WTC11 (cell line): ENCODE results near the gene CACNA1E.

Experiments
- CREM ChIP-seq: sonication (generic); formaldehyde crosslinking; IDR thresholded peaks from 2 replicates; pipeline ENCODE4 v1.8.1; 2022; ENCODE audit warnings: mild to moderate bottlenecking, missing genetic modification reagents, moderate library complexity
- EMX1 ChIP-seq: fragments of 250-450 bp; sonication (Bioruptor Pico); IDR thresholded peaks from 2 replicates; pipeline ENCODE4 v1.8.0; 2021; ENCODE audit warnings: mild to moderate bottlenecking
- ESRRA ChIP-seq: sonication (generic); formaldehyde crosslinking; IDR thresholded peaks from 2 replicates; pipeline ENCODE4 v1.8.1; 2022; ENCODE audit warnings: mild to moderate bottlenecking, missing genetic modification reagents, borderline replicate concordance
- FOXK1 ChIP-seq: sonication (generic); formaldehyde crosslinking; IDR thresholded peaks from 2 replicates; pipeline ENCODE4 v1.8.0; 2022; ENCODE audit warnings: mild to moderate bottlenecking, moderate library complexity, missing genetic modification reagents
- JUN ChIP-seq: sonication (generic); formaldehyde crosslinking; IDR thresholded peaks from 2 replicates; pipeline ENCODE4 v1.8.0; 2023; ENCODE audit warnings: mild to moderate bottlenecking, missing genetic modification reagents
- ZNF416 ChIP-seq: fragments of 250-450 bp; sonication (Bioruptor Pico); IDR thresholded peaks from 2 replicates; pipeline ENCODE4 v1.9.0; 2021; ENCODE audit warnings: mild to moderate bottlenecking, inconsistent platforms
- TF ChIP-seq, protein P1 (sequence below): fragments of 200-600 bp; IDR thresholded peaks from 2 replicates; pipeline ENCODE4 v1.8.0; 2022; ENCODE audit warnings: antibody characterized with exemption
- TF ChIP-seq, protein P2 (sequence below): sonication (generic); formaldehyde crosslinking; IDR thresholded peaks from 2 replicates; pipeline ENCODE4 v1.8.1; 2023; ENCODE audit warnings: mild to moderate bottlenecking, missing genetic modification reagents, moderate library complexity
- TF ChIP-seq, protein P3 (sequence below): sonication (generic); formaldehyde crosslinking; IDR thresholded peaks from 2 replicates; pipeline ENCODE4 v1.8.0; 2022; ENCODE audit warnings: mild to moderate bottlenecking, missing genetic modification reagents
- TF ChIP-seq, protein P4 (sequence below): sonication (generic); formaldehyde crosslinking; IDR thresholded peaks from 2 replicates; pipeline ENCODE4 v1.8.1; 2022; ENCODE audit warnings: mild to moderate bottlenecking, moderate library complexity, missing genetic modification reagents
- TF ChIP-seq, protein P5 (sequence below): sonication (generic); formaldehyde crosslinking; IDR thresholded peaks from 2 replicates; pipeline ENCODE4 v1.8.1; 2022; ENCODE audit warnings: low read depth, missing genetic modification reagents, borderline replicate concordance
- TF ChIP-seq, protein P6 (sequence below): sonication (generic); formaldehyde crosslinking; IDR thresholded peaks from 2 replicates; pipeline ENCODE4 v1.8.0; 2022; ENCODE audit warnings: missing genetic modification reagents
- TF ChIP-seq, protein P7 (sequence below): sonication (generic); formaldehyde crosslinking; IDR thresholded peaks from 2 replicates; pipeline ENCODE4 v1.8.1; 2023; ENCODE audit warnings: mild to moderate bottlenecking, missing genetic modification reagents, moderate library complexity
- TF ChIP-seq, protein P8 (sequence below): sonication (generic); formaldehyde crosslinking; IDR thresholded peaks from 2 replicates; pipeline ENCODE4 v1.8.1; 2022; ENCODE audit warnings: missing genetic modification reagents, borderline replicate concordance

DNA sequence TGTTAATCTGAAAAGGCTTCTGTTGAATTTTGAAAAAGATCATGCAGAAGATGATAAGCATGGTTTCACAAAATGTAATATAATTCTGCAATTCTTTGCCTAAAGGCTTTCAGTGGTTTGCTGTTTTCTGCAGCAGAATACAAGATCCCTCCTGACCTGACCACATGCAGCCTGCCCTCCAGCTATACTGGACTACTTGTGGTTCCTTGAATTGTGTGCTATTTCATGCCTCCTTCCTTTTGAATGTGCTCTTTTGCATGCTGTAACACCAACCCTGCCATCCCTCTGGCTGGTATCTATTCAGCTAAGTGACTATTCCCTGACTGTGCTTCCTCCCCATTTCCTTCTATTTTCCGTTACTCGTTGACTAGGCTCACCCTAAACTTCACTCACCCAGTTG lies 55.5 kb downstream of the CACNA1E start:
- no peak for TF ChIP-seq CREM
- TF ChIP-seq, protein P1, sequence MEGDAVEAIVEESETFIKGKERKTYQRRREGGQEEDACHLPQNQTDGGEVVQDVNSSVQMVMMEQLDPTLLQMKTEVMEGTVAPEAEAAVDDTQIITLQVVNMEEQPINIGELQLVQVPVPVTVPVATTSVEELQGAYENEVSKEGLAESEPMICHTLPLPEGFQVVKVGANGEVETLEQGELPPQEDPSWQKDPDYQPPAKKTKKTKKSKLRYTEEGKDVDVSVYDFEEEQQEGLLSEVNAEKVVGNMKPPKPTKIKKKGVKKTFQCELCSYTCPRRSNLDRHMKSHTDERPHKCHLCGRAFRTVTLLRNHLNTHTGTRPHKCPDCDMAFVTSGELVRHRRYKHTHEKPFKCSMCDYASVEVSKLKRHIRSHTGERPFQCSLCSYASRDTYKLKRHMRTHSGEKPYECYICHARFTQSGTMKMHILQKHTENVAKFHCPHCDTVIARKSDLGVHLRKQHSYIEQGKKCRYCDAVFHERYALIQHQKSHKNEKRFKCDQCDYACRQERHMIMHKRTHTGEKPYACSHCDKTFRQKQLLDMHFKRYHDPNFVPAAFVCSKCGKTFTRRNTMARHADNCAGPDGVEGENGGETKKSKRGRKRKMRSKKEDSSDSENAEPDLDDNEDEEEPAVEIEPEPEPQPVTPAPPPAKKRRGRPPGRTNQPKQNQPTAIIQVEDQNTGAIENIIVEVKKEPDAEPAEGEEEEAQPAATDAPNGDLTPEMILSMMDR, result no peak
- TF ChIP-seq FOXK1 (CRISPR knock-in tag), result no peak
- TF ChIP-seq ESRRA (CRISPR knock-in tag), result no peak
- TF ChIP-seq, protein P2, sequence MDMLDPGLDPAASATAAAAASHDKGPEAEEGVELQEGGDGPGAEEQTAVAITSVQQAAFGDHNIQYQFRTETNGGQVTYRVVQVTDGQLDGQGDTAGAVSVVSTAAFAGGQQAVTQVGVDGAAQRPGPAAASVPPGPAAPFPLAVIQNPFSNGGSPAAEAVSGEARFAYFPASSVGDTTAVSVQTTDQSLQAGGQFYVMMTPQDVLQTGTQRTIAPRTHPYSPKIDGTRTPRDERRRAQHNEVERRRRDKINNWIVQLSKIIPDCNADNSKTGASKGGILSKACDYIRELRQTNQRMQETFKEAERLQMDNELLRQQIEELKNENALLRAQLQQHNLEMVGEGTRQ (CRISPR knock-in tag), result no peak
- no peak for TF ChIP-seq JUN (CRISPR knock-in tag)
- TF ChIP-seq, protein P3, sequence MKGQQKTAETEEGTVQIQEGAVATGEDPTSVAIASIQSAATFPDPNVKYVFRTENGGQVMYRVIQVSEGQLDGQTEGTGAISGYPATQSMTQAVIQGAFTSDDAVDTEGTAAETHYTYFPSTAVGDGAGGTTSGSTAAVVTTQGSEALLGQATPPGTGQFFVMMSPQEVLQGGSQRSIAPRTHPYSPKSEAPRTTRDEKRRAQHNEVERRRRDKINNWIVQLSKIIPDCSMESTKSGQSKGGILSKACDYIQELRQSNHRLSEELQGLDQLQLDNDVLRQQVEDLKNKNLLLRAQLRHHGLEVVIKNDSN (CRISPR knock-in tag), result no peak
- TF ChIP-seq EMX1 (CRISPR knock-in tag), result no peak
- TF ChIP-seq, protein P4, sequence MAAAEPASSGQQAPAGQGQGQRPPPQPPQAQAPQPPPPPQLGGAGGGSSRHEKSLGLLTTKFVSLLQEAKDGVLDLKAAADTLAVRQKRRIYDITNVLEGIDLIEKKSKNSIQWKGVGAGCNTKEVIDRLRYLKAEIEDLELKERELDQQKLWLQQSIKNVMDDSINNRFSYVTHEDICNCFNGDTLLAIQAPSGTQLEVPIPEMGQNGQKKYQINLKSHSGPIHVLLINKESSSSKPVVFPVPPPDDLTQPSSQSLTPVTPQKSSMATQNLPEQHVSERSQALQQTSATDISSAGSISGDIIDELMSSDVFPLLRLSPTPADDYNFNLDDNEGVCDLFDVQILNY (CRISPR knock-in tag), result no peak
- no peak for TF ChIP-seq ZNF416 (CRISPR knock-in tag)
- TF ChIP-seq, protein P5, sequence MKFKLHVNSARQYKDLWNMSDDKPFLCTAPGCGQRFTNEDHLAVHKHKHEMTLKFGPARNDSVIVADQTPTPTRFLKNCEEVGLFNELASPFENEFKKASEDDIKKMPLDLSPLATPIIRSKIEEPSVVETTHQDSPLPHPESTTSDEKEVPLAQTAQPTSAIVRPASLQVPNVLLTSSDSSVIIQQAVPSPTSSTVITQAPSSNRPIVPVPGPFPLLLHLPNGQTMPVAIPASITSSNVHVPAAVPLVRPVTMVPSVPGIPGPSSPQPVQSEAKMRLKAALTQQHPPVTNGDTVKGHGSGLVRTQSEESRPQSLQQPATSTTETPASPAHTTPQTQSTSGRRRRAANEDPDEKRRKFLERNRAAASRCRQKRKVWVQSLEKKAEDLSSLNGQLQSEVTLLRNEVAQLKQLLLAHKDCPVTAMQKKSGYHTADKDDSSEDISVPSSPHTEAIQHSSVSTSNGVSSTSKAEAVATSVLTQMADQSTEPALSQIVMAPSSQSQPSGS (CRISPR knock-in tag), result no peak
- TF ChIP-seq, protein P6, sequence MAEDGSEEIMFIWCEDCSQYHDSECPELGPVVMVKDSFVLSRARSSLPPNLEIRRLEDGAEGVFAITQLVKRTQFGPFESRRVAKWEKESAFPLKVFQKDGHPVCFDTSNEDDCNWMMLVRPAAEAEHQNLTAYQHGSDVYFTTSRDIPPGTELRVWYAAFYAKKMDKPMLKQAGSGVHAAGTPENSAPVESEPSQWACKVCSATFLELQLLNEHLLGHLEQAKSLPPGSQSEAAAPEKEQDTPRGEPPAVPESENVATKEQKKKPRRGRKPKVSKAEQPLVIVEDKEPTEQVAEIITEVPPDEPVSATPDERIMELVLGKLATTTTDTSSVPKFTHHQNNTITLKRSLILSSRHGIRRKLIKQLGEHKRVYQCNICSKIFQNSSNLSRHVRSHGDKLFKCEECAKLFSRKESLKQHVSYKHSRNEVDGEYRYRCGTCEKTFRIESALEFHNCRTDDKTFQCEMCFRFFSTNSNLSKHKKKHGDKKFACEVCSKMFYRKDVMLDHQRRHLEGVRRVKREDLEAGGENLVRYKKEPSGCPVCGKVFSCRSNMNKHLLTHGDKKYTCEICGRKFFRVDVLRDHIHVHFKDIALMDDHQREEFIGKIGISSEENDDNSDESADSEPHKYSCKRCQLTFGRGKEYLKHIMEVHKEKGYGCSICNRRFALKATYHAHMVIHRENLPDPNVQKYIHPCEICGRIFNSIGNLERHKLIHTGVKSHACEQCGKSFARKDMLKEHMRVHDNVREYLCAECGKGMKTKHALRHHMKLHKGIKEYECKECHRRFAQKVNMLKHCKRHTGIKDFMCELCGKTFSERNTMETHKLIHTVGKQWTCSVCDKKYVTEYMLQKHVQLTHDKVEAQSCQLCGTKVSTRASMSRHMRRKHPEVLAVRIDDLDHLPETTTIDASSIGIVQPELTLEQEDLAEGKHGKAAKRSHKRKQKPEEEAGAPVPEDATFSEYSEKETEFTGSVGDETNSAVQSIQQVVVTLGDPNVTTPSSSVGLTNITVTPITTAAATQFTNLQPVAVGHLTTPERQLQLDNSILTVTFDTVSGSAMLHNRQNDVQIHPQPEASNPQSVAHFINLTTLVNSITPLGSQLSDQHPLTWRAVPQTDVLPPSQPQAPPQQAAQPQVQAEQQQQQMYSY (CRISPR knock-in tag), result no peak
- TF ChIP-seq, protein P7, sequence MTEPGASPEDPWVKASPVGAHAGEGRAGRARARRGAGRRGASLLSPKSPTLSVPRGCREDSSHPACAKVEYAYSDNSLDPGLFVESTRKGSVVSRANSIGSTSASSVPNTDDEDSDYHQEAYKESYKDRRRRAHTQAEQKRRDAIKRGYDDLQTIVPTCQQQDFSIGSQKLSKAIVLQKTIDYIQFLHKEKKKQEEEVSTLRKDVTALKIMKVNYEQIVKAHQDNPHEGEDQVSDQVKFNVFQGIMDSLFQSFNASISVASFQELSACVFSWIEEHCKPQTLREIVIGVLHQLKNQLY (CRISPR knock-in tag), result no peak
- TF ChIP-seq, protein P8, sequence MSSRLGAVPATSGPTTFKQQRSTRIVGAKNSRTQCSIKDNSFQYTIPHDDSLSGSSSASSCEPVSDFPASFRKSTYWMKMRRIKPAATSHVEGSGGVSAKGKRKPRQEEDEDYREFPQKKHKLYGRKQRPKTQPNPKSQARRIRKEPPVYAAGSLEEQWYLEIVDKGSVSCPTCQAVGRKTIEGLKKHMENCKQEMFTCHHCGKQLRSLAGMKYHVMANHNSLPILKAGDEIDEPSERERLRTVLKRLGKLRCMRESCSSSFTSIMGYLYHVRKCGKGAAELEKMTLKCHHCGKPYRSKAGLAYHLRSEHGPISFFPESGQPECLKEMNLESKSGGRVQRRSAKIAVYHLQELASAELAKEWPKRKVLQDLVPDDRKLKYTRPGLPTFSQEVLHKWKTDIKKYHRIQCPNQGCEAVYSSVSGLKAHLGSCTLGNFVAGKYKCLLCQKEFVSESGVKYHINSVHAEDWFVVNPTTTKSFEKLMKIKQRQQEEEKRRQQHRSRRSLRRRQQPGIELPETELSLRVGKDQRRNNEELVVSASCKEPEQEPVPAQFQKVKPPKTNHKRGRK (CRISPR knock-in tag), result no peak
